ENCODE measurements around the gene VTI1A. TPM values are rescaled to one million over a fixed set of nuclear protein-coding genes. Genes with fewer than 3 reads are reported as not detected.

The VTI1A gene
- polyA plus RNA-seq, 1 of the 3 experiments (the other 2 are of a cell fraction) = 8.3 TPM

- Histone ChIP-seq H3K9me3 (no peaks in the 10 kb centered on the region), H3K4me2 (no peak overlapping the region), H3K4me3 (ENCODE audit: low read depth in 2 of 2, low read length in 1 of 2) (no peak overlapping the region), H3K4me1 (ENCODE audit: control insufficient read depth in 1 of 2, insufficient read depth in 2 of 2, low read depth in 1 of 2, low read length in 1 of 2) (no peaks in the 10 kb centered on the region), H3K27me3 (ENCODE audit: insufficient read depth) (no peaks in the 10 kb centered on the region), H2AFZ (ENCODE audit: low read depth) (no peak overlapping the region), H3K27ac (ENCODE audit: low read depth in 2 of 2, low read length in 1 of 2) (no peak overlapping the region), H3K9me2 (no peaks in the 10 kb centered on the region), H3F3A (replicated peaks; ENCODE audit: insufficient read depth) (no peaks in the 10 kb centered on the region), H3K36me3 (replicated peaks in 1 of 2; ENCODE audit: control insufficient read depth in 1 of 2, insufficient read depth in 2 of 2, low read length in 1 of 2) (no peaks in the 10 kb centered on the region), H4K20me1 (ENCODE audit: insufficient read depth) (no peaks in the 10 kb centered on the region), H3K9ac (no peak overlapping the region), H3K79me2 (ENCODE audit: insufficient read depth) (no peaks in the 10 kb centered on the region)
- ChIA-PET CTCF (no interaction called here), POLR2A (no interaction called here)
- WGBS (ENCODE audit: low lambda C conversion rate) = 51% methylated on average over 4 of the region's 4 CpGs
- TF ChIP-seq RAD21 (IDR thresholded peaks at IDR 0.05; ENCODE audit: low read length) = no peak
- TF ChIP-seq RFX5 (IDR thresholded peaks at IDR 0.05; ENCODE audit: low read length) = no peak
- no peak for TF ChIP-seq MEF2A (IDR thresholded peaks at IDR 0.05; ENCODE audit: borderline replicate concordance, low read depth)
- no peak for TF ChIP-seq EZH2phosphoT487 (IDR thresholded peaks at IDR 0.05; ENCODE audit: borderline replicate concordance, low read depth)
- TF ChIP-seq GATA2 (CRISPR knock-in tag; IDR thresholded peaks at IDR 0.05) = no peak
- no peak for TF ChIP-seq SIN3A (IDR thresholded peaks at IDR 0.05; ENCODE audit: borderline replicate concordance, low read depth, low read length)
- no peak for TF ChIP-seq YY1 (IDR thresholded peaks at IDR 0.05; ENCODE audit: low read depth)
- TF ChIP-seq RXRA (IDR thresholded peaks at IDR 0.05; ENCODE audit: borderline replicate concordance, low read depth) = no peak
- no peak for TF ChIP-seq TCF12 (IDR thresholded peaks at IDR 0.05)
- TF ChIP-seq FOSL2 (IDR thresholded peaks at IDR 0.05; ENCODE audit: borderline replicate concordance, low read depth) = no peak
- no peak for TF ChIP-seq ELF1 (IDR thresholded peaks at IDR 0.05)
- TF ChIP-seq SMC3 (IDR thresholded peaks at IDR 0.05; ENCODE audit: low read depth, low read length) = no peak
- DNase-seq = no peak
These were observed 405.3 kb downstream of the VTI1A start for GRCh38 chr10:112852306-112852705.

GRCh38 chr10:112855134-112855533 lies 408.1 kb downstream of the VTI1A start:
- Histone ChIP-seq H3K27ac (ENCODE audit: low read depth in 2 of 2, low read length in 1 of 2) (no peak overlapping the region), H2AFZ (ENCODE audit: low read depth) (no peak overlapping the region), H3K4me1 (ENCODE audit: control insufficient read depth in 1 of 2, insufficient read depth in 2 of 2, low read depth in 1 of 2, low read length in 1 of 2) (no peaks in the 10 kb centered on the region), H3K9ac (no peak overlapping the region), H3K79me2 (ENCODE audit: insufficient read depth) (no peaks in the 10 kb centered on the region), H3K4me2 (no peak overlapping the region), H3K9me2 (no peaks in the 10 kb centered on the region), H3K27me3 (ENCODE audit: insufficient read depth) (no peaks in the 10 kb centered on the region), H4K20me1 (ENCODE audit: insufficient read depth) (no peaks in the 10 kb centered on the region), H3K9me3 (no peaks in the 10 kb centered on the region), H3K4me3 (ENCODE audit: low read depth in 2 of 2, low read length in 1 of 2) (no peak overlapping the region), H3K36me3 (replicated peaks in 1 of 2; ENCODE audit: control insufficient read depth in 1 of 2, insufficient read depth in 2 of 2, low read length in 1 of 2) (no peaks in the 10 kb centered on the region), H3F3A (replicated peaks; ENCODE audit: insufficient read depth) (no peaks in the 10 kb centered on the region)
- TF ChIP-seq USF1 (IDR thresholded peaks at IDR 0.05; ENCODE audit: borderline replicate concordance, low read depth) = no peak
- TF ChIP-seq RXRA (IDR thresholded peaks at IDR 0.05; ENCODE audit: borderline replicate concordance, low read depth) = no peak
- TF ChIP-seq CHD2 (IDR thresholded peaks at IDR 0.05; ENCODE audit: low read length, partially characterized antibody) = no peak
- no peak for TF ChIP-seq CTCF (IDR thresholded peaks at IDR 0.05)
- TF ChIP-seq SIN3A (IDR thresholded peaks at IDR 0.05; ENCODE audit: borderline replicate concordance, low read depth, low read length) = no peak
- TF ChIP-seq YY1 (IDR thresholded peaks at IDR 0.05; ENCODE audit: low read depth) = no peak
- no peak for TF ChIP-seq GATA2 (CRISPR knock-in tag; IDR thresholded peaks at IDR 0.05)
- TF ChIP-seq MEF2A (IDR thresholded peaks at IDR 0.05; ENCODE audit: borderline replicate concordance, low read depth) = no peak
- no peak for TF ChIP-seq NRF1 (IDR thresholded peaks at IDR 0.05; ENCODE audit: low read depth, low read length)
- no peak for TF ChIP-seq REST (IDR thresholded peaks at IDR 0.05; ENCODE audit: low read depth, low read length)
- no peak for TF ChIP-seq MAX (IDR thresholded peaks at IDR 0.05; ENCODE audit: low read depth)
- no peak for TF ChIP-seq FOXJ3 (CRISPR knock-in tag; IDR thresholded peaks at IDR 0.05)
- no peak for TF ChIP-seq RAD21 (IDR thresholded peaks at IDR 0.05; ENCODE audit: low read length)
- no peak for TF ChIP-seq TAF1 (IDR thresholded peaks at IDR 0.05; ENCODE audit: borderline replicate concordance, low read depth, low read length)
- no peak for TF ChIP-seq ELF1 (IDR thresholded peaks at IDR 0.05)
- no peak for TF ChIP-seq FOXM1 (IDR thresholded peaks at IDR 0.05; ENCODE audit: low read depth)
- TF ChIP-seq FOSL2 (IDR thresholded peaks at IDR 0.05; ENCODE audit: borderline replicate concordance, low read depth) = no peak
- no peak for DNase-seq
- CTCF ChIA-PET = interaction anchor here (0.7 to 1.4 kb wide), 2 partner anchors 11 to 272 kb away, joined by 3 to 4 read pairs; no protein-coding TSS in a partner anchor
- POLR2A ChIA-PET = no interaction called here
- 72% methylated on average over 3 of the region's 4 CpGs for WGBS (ENCODE audit: low lambda C conversion rate)
